GM23338 (cell line): Measurements from ENCODE around the gene CAMSAP3. TPM values are rescaled to one million over a fixed set of nuclear protein-coding genes. Genes with fewer than 3 reads are reported as not detected.

ENCODE experiments used
- ATAC-seq: fragments of 200-7000 bp; cut with Tn5 transposase; 3 replicates; pipeline ENCODE4 v1.9.1; 2020
- DNase-seq: peaks from one replicate; pipeline ENCODE4 v3.0.0-alpha.2; 2015; ENCODE audit warnings: low spot score
- H2AFZ ChIP-seq: fragments of 200-600 bp; sonication (generic); 2 replicates; pipeline ENCODE4 v1.8.0; 2016; ENCODE audit warnings: antibody characterized with exemption, mild to moderate bottlenecking, moderate library complexity
- H3F3A ChIP-seq: fragments of 200-600 bp; sonication (generic); replicated peaks from 2 replicates; pipeline ENCODE4 v1.8.0; 2017; ENCODE audit warnings: antibody characterized with exemption, mixed run types, low read depth
- H3K27ac ChIP-seq: fragments of 200-600 bp; sonication (generic); 2 replicates; pipeline ENCODE4 v1.6.1; 2016; ENCODE audit warnings: low read depth
- H3K27me3 ChIP-seq: fragments of 200-600 bp; sonication (generic); 2 replicates; pipeline ENCODE4 v1.8.0; 2016; ENCODE audit warnings: mild to moderate bottlenecking, mixed run types, moderate library complexity; ENCODE audit not compliant: insufficient read depth
- H3K36me3 ChIP-seq: fragments of 200-600 bp; sonication (generic); 2 replicates; pipeline ENCODE4 v1.8.0; 2016; ENCODE audit warnings: mild to moderate bottlenecking; ENCODE audit not compliant: insufficient read depth
- H3K4me1 ChIP-seq: fragments of 200-600 bp; sonication (generic); 2 replicates; pipeline ENCODE4 v1.8.0; 2016; ENCODE audit warnings: mild to moderate bottlenecking, moderate library complexity; ENCODE audit not compliant: insufficient read depth
- H3K4me2 ChIP-seq: fragments of 200-600 bp; sonication (generic); 2 replicates; pipeline ENCODE4 v1.7.1; 2017; ENCODE audit warnings: mixed run types
- H3K4me3 ChIP-seq: fragments of 200-600 bp; sonication (generic); 2 replicates; pipeline ENCODE4 v1.6.1; 2016; ENCODE audit warnings: mixed run types
- H3K79me2 ChIP-seq: fragments of 200-600 bp; sonication (generic); replicated peaks from 2 replicates; pipeline ENCODE4 v1.8.0; 2017; ENCODE audit warnings: mild to moderate bottlenecking; ENCODE audit not compliant: insufficient read depth
- H3K9me2 ChIP-seq: fragments of 200-600 bp; sonication (generic); 2 replicates; pipeline ENCODE4 v1.8.0; 2017; ENCODE audit not compliant: insufficient read depth
- H4K20me1 ChIP-seq: fragments of 200-600 bp; sonication (generic); replicated peaks from 2 replicates; pipeline ENCODE4 v1.8.0; 2017; ENCODE audit warnings: mild to moderate bottlenecking; ENCODE audit not compliant: insufficient read depth
- H3K27ac Mint-ChIP-seq: 2 replicates; pipeline ENCODE4 v1.8.0; 2020; ENCODE audit warnings: inconsistent platforms, mild to moderate bottlenecking, moderate library complexity, mixed read lengths
- H3K27me3 Mint-ChIP-seq: 3 replicates; pipeline ENCODE4 v1.8.0; 2022; ENCODE audit warnings: low read depth, mild to moderate bottlenecking, moderate library complexity, mixed read lengths, inconsistent platforms; ENCODE audit not compliant: insufficient read depth, poor library complexity
- H3K36me3 Mint-ChIP-seq: 3 replicates; pipeline ENCODE4 v1.8.0; 2021; ENCODE audit warnings: low read depth, mild to moderate bottlenecking, inconsistent platforms, moderate library complexity, mixed read lengths
- H3K4me1 Mint-ChIP-seq: 3 replicates; pipeline ENCODE4 v1.8.0; 2020; ENCODE audit warnings: mild to moderate bottlenecking, inconsistent platforms, mixed read lengths
- H3K4me3 Mint-ChIP-seq: 3 replicates; pipeline ENCODE4 v1.8.0; 2021; ENCODE audit warnings: moderate library complexity, mild to moderate bottlenecking, inconsistent platforms, mixed read lengths
- H3K9me3 Mint-ChIP-seq: 3 replicates; pipeline ENCODE4 v1.8.0; 2020; ENCODE audit warnings: moderate library complexity, mild to moderate bottlenecking, inconsistent platforms, mixed read lengths
- EZH2phosphoT487 ChIP-seq: fragments of 200-600 bp; sonication (generic); IDR thresholded peaks from one replicate; pipeline ENCODE4 v1.8.1; 2018; ENCODE audit warnings: antibody characterized with exemption; ENCODE audit not compliant: unreplicated experiment
- JUNB ChIP-seq: IDR thresholded peaks from one replicate; pipeline ENCODE4 v1.6.1; 2016; ENCODE audit warnings: antibody characterized with exemption; ENCODE audit not compliant: unreplicated experiment
- NANOG ChIP-seq: IDR thresholded peaks from 2 replicates; pipeline ENCODE4 v1.6.1; 2016; ENCODE audit warnings: antibody characterized with exemption, borderline replicate concordance
- POLR2AphosphoS5 ChIP-seq: IDR thresholded peaks from 2 replicates; pipeline ENCODE4 v1.6.1; 2016; ENCODE audit warnings: antibody characterized with exemption, low read depth
- ZNF331 ChIP-seq: fragments of 250-450 bp; sonication (Bioruptor Pico); IDR thresholded peaks from 2 replicates; pipeline ENCODE4 v1.5.0; 2020; ENCODE audit warnings: low read depth, mild to moderate bottlenecking, moderate library complexity
- polyA plus RNA-seq: library from polyadenylated mRNA; unstranded; fragments of >200 nt; fragmentation: Nextera tagmentation; extraction: Ambion mirVana; gene quantifications from 2 replicates; pipeline ENCODE4 v1.2.1, GENCODE V29; 2016
- total RNA-seq: library from RNA; depleted of rRNA; stranded (reverse); fragments of >200 nt; shearing (Covaris generic); gene quantifications from 2 replicates; pipeline ENCODE4 v1.2.3, GENCODE V29; 2014
- TF ChIP-seq, protein P1 (sequence below), 2 experiments: fragments of 200-600 bp in 1 of 2; sonication (generic) in 1 of 2; conservative IDR thresholded peaks; 2 replicates each; pipeline versions ENCODE4 v1.5.1 to v1.6.1; 2016 to 2017; ENCODE audit warnings: antibody characterized with exemption in 2 of 2, low read depth in 2 of 2, mild to moderate bottlenecking in 2 of 2, moderate library complexity in 1 of 2
- TF ChIP-seq, protein P2 (sequence below): fragments of 250-450 bp; sonication (Bioruptor Pico); IDR thresholded peaks from 2 replicates; pipeline ENCODE4 v1.5.0; 2020; ENCODE audit warnings: mild to moderate bottlenecking, moderate library complexity
- TF ChIP-seq, protein P3 (sequence below): IDR thresholded peaks from one replicate; pipeline ENCODE4 v1.6.1; 2018; ENCODE audit warnings: antibody characterized with exemption; ENCODE audit not compliant: unreplicated experiment

Gene CAMSAP3
- total and polyA plus RNA-seq, 2 experiments from 2014 or later = 6.4 to 32.2 TPM

DNA sequence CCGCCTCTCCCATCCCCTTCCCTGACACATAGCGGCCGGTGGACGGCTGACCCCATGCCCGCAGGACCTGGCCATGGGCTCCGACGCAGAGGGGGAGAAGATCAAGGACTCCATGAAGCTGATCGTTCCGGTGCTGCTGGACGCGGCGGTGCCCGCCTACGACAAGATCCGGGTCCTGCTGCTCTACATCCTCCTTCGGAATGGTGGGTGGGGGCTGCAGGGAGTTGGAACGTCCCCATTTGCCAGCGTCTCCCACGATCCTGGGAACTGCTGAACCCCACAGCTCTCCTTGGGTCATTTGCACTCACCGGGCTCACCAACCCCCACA lies 48.9 kb downstream of the CAMSAP3 start (continued):
- no peak for TF ChIP-seq NANOG

DNA sequence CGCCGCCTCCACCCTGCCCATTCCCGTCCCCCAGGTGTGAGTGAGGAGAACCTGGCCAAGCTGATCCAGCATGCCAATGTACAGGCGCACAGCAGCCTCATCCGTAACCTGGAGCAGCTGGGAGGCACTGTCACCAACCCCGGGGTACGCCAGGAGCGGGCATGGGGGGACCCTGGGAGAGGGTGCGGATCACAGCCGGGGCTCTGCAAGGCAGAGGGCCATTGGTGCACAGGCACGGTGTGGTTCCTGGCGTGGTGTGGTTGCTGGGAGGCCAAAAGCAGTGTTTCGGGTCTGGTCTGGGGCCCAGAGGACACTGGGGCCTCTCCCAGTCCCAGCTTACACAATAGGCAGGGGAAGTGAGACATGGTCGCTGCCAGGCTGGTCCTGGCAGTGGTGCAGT lies 49.5 kb downstream of the CAMSAP3 start:
- Histone ChIP-seq H3F3A (peaks cover 2% of the 10 kb centered on the region), H4K20me1 (no peaks in the 10 kb centered on the region; the same call in 1 of the 2 replicates), H3K27me3 (no peaks in the 10 kb centered on the region), H3K4me2 (no peak overlapping the region), H3K4me1 (no peaks in the 10 kb centered on the region), H3K79me2 (no peaks in the 10 kb centered on the region), H3K36me3 (no peaks in the 10 kb centered on the region), H2AFZ (no peak overlapping the region), H3K9me2 (no peaks in the 10 kb centered on the region), H3K27ac (no peak overlapping the region), H3K4me3 (no peak overlapping the region)
- no peak overlapping the region for H3K27ac Mint-ChIP-seq
- ATAC-seq (no peak), DNase-seq (no peak)
- H3K4me1 Mint-ChIP-seq = no peaks in the 10 kb centered on the region
- H3K27me3 Mint-ChIP-seq = peaks cover 10% of the 10 kb centered on the region
- H3K4me3 Mint-ChIP-seq = no peak overlapping the region
- no peaks in the 10 kb centered on the region for H3K9me3 Mint-ChIP-seq
- peaks cover 3% of the 10 kb centered on the region; the same call in 1 of the 3 replicates for H3K36me3 Mint-ChIP-seq
- TF ChIP-seq POLR2AphosphoS5 (no peak), EZH2phosphoT487 (no peak)

DNA sequence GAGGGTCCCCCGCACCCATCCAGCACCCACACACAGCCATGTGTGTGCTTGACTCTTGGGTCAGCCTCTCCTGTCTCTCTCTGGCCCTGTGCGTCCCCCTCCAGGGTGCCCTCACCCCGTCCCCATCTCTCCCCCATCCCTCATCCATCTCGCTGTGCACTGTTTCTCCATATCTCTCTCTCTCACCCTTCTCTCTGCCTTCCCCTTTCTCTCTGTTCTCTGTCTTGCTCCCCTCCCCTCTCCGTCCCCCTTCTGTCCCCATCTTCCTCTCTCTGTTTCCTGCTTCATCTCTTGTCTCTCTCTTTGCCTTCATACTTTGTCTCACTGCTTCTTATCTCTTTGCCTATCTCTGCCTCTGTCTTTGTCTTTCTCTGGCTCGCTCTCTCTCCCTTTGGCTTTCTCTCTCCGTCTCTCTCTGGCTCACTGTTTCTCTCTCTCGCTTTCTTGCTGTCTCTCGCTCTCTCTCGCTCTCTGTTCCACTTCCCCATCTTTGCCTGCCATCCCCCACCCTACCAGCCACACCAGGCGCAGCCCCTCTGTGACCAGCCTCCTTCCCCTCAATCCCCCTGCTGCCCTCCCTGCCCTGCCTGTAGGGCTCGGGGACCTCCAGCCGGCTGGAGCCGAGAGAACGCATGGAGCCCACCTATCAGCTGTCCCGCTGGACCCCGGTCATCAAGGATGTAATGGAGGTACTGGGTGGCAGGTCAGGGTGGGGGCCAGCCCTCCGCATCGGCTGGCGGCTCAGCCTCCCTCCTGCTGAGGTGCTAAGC lies 50.2 kb downstream of the CAMSAP3 start:
- Histone ChIP-seq H3K4me2 (no peak overlapping the region), H3K79me2 (no peaks in the 10 kb centered on the region), H3K9me2 (no peaks in the 10 kb centered on the region), H3F3A (no peaks in the 10 kb centered on the region), H3K4me3 (no peak overlapping the region), H3K36me3 (no peaks in the 10 kb centered on the region), H3K27me3 (peaks cover 3% of the 10 kb centered on the region; the same call in 1 of the 2 replicates), H2AFZ (no peak overlapping the region), H3K4me1 (no peaks in the 10 kb centered on the region), H3K27ac (no peak overlapping the region), H4K20me1 (no peaks in the 10 kb centered on the region; the same call in 1 of the 2 replicates)
- Mint-ChIP-seq H3K9me3 (no peaks in the 10 kb centered on the region), H3K36me3 (peaks cover 3% of the 10 kb centered on the region; the same call in 1 of the 3 replicates), H3K4me3 (no peak overlapping the region; the same call in 2 of the 3 replicates), H3K27ac (no peak overlapping the region), H3K4me1 (no peaks in the 10 kb centered on the region), H3K27me3 (peaks cover 13% of the 10 kb centered on the region)
- no peak for DNase-seq
- ATAC-seq = no peak
- TF ChIP-seq NANOG (no peak), JUNB (no peak), ZNF331 (CRISPR knock-in tag) (no peak)
- TF ChIP-seq, protein P1, sequence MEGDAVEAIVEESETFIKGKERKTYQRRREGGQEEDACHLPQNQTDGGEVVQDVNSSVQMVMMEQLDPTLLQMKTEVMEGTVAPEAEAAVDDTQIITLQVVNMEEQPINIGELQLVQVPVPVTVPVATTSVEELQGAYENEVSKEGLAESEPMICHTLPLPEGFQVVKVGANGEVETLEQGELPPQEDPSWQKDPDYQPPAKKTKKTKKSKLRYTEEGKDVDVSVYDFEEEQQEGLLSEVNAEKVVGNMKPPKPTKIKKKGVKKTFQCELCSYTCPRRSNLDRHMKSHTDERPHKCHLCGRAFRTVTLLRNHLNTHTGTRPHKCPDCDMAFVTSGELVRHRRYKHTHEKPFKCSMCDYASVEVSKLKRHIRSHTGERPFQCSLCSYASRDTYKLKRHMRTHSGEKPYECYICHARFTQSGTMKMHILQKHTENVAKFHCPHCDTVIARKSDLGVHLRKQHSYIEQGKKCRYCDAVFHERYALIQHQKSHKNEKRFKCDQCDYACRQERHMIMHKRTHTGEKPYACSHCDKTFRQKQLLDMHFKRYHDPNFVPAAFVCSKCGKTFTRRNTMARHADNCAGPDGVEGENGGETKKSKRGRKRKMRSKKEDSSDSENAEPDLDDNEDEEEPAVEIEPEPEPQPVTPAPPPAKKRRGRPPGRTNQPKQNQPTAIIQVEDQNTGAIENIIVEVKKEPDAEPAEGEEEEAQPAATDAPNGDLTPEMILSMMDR (conservative IDR thresholded peaks at IDR 0.05; ENCODE audit: low read depth in 2 of 2) = no peak
- TF ChIP-seq, protein P2, sequence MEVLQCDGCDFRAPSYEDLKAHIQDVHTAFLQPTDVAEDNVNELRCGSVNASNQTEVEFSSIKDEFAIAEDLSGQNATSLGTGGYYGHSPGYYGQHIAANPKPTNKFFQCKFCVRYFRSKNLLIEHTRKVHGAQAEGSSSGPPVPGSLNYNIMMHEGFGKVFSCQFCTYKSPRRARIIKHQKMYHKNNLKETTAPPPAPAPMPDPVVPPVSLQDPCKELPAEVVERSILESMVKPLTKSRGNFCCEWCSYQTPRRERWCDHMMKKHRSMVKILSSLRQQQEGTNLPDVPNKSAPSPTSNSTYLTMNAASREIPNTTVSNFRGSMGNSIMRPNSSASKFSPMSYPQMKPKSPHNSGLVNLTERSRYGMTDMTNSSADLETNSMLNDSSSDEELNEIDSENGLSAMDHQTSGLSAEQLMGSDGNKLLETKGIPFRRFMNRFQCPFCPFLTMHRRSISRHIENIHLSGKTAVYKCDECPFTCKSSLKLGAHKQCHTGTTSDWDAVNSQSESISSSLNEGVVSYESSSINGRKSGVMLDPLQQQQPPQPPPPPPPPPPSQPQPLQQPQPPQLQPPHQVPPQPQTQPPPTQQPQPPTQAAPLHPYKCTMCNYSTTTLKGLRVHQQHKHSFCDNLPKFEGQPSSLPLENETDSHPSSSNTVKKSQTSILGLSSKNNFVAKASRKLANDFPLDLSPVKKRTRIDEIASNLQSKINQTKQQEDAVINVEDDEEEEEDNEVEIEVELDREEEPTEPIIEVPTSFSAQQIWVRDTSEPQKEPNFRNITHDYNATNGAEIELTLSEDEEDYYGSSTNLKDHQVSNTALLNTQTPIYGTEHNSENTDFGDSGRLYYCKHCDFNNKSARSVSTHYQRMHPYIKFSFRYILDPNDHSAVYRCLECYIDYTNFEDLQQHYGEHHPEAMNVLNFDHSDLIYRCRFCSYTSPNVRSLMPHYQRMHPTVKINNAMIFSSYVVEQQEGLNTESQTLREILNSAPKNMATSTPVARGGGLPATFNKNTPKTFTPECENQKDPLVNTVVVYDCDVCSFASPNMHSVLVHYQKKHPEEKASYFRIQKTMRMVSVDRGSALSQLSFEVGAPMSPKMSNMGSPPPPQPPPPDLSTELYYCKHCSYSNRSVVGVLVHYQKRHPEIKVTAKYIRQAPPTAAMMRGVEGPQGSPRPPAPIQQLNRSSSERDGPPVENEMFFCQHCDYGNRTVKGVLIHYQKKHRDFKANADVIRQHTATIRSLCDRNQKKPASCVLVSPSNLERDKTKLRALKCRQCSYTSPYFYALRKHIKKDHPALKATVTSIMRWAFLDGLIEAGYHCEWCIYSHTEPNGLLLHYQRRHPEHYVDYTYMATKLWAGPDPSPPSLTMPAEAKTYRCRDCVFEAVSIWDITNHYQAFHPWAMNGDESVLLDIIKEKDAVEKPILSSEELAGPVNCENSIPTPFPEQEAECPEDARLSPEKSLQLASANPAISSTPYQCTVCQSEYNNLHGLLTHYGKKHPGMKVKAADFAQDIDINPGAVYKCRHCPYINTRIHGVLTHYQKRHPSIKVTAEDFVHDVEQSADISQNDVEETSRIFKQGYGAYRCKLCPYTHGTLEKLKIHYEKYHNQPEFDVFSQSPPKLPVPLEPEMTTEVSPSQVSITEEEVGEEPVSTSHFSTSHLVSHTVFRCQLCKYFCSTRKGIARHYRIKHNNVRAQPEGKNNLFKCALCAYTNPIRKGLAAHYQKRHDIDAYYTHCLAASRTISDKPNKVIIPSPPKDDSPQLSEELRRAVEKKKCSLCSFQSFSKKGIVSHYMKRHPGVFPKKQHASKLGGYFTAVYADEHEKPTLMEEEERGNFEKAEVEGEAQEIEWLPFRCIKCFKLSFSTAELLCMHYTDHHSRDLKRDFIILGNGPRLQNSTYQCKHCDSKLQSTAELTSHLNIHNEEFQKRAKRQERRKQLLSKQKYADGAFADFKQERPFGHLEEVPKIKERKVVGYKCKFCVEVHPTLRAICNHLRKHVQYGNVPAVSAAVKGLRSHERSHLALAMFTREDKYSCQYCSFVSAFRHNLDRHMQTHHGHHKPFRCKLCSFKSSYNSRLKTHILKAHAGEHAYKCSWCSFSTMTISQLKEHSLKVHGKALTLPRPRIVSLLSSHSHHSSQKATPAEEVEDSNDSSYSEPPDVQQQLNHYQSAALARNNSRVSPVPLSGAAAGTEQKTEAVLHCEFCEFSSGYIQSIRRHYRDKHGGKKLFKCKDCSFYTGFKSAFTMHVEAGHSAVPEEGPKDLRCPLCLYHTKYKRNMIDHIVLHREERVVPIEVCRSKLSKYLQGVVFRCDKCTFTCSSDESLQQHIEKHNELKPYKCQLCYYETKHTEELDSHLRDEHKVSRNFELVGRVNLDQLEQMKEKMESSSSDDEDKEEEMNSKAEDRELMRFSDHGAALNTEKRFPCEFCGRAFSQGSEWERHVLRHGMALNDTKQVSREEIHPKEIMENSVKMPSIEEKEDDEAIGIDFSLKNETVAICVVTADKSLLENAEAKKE (CRISPR knock-in tag) = no peak
- TF ChIP-seq, protein P3, sequence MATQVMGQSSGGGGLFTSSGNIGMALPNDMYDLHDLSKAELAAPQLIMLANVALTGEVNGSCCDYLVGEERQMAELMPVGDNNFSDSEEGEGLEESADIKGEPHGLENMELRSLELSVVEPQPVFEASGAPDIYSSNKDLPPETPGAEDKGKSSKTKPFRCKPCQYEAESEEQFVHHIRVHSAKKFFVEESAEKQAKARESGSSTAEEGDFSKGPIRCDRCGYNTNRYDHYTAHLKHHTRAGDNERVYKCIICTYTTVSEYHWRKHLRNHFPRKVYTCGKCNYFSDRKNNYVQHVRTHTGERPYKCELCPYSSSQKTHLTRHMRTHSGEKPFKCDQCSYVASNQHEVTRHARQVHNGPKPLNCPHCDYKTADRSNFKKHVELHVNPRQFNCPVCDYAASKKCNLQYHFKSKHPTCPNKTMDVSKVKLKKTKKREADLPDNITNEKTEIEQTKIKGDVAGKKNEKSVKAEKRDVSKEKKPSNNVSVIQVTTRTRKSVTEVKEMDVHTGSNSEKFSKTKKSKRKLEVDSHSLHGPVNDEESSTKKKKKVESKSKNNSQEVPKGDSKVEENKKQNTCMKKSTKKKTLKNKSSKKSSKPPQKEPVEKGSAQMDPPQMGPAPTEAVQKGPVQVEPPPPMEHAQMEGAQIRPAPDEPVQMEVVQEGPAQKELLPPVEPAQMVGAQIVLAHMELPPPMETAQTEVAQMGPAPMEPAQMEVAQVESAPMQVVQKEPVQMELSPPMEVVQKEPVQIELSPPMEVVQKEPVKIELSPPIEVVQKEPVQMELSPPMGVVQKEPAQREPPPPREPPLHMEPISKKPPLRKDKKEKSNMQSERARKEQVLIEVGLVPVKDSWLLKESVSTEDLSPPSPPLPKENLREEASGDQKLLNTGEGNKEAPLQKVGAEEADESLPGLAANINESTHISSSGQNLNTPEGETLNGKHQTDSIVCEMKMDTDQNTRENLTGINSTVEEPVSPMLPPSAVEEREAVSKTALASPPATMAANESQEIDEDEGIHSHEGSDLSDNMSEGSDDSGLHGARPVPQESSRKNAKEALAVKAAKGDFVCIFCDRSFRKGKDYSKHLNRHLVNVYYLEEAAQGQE = no peak
